HG02943 (cell line): ENCODE measurements around the gene EID3.

ENCODE experiments used
- ATAC-seq: cut with Tn5 transposase; IDR thresholded peaks from one replicate; pipeline ENCODE4 v1.9.1; 2021; ENCODE audit warnings: mild to moderate bottlenecking, low read depth, moderate library complexity; ENCODE audit not compliant: unreplicated experiment

The EID3 gene

DNA sequence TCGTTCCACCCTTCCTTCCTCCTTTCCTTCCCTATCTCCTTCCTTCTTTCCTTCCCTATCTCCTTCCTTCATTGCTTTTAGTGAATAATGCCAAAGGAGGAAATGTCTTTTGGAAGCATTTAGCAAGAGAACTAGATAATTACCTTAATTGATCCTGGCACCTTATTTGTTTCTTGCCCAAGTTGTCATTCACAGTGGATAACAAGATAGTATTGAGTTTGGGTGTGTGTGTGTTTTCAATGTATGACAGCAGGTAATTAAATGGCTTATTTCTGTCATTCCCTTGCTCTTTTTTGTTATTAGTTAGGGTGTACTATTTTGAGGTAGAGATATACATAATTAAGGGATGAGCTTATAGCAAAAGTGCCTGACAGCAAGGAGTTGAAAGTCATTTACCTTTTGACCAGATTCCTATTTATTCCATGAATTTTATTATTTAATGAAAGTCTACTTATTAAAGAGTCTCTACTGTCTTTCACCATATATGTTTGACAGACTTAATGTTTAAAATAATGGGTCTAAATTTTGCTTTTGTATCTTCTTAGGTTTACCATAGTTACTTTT, 30.2 kb downstream of the EID3 start:
- ATAC-seq, result no peak

DNA sequence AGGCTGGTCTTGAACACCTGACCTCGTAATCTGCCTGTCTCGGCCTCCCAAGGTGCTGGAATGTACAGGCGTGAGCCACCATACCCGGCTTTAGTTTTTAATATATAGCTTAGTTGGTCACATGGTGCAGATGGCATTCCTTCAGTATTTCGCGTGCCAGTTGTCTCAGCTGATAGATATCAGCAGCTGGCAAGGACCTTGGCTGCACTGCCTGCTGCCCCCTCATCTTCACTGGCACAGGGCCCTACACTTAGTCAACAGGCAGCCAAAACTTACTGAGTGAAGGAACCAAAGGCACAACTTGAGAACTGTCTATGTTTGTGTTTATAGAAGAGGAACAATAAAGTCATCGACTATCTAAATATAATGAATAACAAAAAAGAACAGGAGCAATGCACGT, 31.0 kb downstream of the EID3 start:
- no peak for ATAC-seq

DNA sequence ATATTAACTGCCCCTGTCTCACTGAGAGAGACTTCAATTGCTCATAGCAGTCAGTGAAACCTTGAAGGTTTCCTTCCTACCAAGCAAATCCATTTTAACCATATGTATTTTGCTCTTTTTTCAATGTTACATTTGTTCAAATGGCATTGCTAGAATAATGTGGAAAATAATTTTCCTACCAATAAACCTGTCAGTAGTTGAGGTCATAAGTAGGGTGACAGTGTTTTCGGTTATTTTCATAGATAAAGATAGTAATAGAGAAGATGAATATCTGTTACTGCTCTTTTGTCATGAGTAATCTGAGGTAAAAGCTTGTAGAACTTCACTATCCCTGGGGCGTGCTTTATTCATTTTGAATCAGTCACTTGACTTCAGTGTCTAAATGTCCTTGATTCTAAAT, 32.6 kb downstream of the EID3 start:
- ATAC-seq, result no peak

DNA sequence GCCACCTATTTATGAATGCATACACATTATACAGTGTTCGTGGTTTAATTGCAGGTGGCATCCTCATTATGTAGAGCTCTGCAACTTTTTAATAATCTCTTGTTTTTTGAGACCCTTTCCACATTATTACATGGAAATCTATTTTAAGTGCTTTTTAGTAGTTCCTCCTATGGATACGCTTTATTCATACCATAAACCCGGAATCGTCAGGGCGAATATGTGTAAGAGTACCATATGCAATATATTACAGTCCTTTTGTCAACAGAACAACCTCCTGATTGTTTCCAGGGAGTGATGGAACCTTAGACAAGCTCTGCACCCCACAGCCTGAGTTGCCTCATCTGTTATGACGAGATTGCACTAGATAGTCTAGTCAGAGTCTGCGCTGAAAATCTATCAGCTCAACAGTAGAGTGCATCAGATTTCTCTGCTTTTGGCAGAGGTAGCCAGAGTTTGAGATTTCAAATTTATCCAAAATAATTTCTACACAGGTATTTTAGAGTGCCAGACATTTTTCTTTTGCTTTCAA, 33.6 kb downstream of the EID3 start:
- ATAC-seq, result no peak

DNA sequence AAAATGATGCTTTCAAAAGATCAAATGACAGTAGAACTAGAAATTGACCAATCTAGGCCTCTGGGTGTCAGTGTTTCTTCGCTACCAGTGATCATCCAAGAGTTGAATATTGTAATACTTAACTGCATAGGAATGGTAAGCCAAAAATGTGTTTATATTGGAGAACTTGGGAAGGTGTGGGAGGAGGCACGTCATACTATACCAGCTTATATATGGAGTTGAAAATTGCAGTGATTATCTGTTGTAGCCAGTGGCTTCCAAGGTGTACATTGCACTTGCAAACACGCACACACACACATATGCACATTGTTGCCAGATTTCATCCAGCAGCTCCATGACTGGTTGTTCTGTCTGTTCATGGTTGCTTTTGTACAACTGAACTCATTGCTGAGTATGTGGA, 36.1 kb downstream of the EID3 start:
- ATAC-seq, result no peak

DNA sequence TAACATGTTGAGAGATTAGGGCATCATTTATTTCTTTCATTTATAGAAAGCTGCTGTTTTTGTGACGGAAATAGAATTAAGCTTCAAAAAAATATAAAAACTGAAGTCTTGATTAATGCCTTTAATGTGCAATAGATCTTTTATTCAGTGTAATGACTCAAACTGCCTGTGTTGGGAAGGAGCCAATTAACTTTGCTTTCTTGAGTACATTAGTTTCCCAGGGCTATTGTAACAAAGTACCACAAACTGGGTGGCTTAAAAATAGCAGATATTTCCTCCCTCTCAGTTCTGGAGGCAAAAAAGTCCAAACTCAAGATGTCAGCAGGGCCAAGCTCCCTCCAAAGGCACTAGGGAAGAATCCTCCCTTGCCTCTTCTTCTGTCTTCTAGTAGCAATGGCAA, 36.6 kb downstream of the EID3 start:
- no peak for ATAC-seq

DNA sequence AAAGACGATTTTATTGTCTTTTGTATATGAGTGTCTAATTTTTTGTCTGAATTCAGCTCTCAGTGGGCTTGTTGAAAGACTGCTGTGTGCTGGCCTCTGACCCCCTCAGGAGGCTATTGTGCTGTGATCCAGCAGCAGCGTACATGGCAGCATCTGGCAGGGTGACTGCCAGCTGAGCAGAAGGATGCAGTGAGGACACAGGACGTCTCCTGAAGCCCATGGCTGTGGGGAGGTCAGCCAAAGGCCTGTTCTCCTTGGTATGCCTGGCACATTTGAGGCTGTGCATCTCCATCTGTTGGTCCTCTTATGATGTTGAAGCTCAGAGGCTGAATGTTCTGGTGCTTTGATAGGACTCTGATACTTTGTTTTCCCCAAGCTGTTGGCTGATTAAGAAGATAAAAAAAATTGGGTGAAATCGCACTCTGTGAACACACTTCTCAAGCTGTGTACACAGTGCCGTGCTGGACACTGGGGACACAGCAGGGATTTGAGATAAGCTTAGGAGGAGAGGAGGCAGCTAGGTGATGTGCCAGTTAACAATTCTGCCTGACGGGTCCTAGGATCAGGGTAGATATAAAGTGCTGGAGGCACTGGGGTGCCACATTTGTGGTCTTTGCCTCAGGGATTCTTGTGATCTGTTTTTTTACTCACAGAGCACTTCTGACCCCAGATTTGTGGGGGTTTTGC, 37.5 kb downstream of the EID3 start:
- ATAC-seq, result no peak

DNA sequence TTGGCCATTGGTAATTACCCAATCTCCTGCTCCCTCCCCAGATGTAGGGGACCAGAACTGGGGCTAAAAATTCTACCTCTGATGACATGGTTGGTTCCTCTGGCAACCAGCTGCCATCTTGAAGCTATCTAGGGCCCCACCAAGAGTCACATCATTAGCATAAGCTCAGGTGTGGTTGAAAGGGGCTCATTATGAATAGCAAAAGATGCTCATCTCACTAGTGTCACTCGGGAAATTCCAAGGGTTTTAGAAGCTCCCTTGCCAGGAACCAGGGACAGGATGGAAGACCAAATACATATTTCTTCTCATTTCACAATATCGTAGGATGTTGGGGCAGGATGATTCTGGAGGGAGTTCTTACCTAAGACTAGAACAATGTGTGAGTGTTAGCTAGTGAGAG, 38.6 kb downstream of the EID3 start:
- ATAC-seq, result no peak

DNA sequence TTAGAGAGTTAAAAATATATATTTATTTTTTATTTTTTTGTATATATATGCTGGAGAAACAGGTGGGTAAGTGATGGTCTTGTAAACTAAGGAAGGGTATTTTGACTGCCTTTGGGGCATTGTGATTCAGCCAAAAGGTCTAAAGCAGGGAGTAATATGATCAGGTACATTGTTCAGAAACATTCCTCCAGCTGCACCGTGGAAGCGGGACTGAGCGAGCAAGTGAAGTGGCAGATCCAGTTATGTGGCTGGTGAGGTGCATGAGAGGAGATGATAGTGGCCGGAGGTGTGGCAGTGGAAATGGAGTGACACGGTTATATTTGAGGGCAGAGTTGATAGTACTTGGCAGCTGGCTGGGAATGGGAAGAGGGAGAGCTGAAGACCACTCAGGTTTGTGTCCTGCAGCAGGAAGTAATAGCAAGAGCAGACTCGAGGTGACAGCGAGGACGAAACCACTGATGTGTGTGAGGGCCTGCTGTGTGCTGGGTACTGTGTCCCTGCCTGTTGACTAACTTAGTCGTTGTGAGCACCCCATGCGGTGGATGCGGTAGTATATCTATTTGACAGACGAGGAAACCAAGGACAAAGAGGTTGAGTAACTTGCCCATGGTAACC, 39.2 kb downstream of the EID3 start:
- ATAC-seq, result no peak

DNA sequence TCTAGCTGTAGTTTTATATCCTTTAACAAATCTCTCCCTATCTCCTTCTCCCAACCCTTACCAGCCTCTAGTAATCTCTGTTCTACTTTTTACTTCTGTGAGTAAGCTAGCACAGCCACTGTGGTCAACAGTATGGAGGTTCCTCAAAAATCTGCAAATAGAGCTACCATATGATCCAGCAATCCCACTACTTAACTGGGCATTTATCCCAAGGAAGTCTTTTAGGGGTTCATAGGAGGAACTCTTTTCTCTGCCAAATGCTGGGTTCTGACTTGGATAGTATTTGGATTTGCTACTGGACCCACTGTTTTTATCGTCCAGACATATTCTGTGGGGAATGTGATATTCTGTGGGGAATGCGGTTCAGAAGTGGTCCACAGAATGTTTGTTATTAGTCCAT, 41.1 kb downstream of the EID3 start:
- ATAC-seq, result no peak

DNA sequence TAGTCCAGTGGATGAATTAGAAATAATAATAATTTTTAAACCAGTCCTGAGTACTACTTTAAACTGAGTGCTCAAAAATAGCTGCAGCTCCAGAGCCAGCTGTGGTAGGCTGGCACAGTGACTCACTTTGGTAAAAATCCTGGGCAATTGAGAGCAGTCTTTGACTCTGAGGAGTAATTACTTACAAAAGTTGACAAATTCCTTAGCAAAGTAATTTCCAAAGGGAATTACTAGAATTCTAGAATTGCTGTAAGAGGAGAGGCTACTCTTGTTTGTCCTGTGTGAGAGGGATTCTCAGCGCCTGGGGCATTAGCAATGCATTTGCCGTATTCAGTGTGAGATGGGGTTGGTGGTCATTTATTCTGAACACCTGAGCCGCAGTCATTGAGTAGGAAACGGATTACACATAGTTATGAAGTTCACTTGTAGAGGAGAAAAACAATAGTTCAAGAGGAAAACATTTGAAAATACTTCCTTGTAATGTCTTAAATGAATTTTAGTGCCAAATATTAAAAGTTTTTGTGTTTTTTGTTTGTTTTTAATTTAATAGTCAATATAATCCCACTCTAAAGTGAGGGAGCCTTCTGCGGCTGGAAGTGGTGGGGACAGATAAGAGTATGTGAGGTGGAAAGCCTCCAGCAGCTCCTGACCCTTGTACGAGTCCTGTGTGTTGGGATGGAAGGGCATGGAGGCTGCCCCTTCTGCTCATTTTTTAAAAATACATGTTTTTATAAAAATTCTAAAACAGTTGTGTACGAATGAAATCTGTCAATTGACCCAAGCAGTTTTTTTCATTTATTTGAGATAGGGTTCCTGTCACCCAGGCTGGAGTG, 41.9 kb downstream of the EID3 start:
- ATAC-seq, result no peak

DNA sequence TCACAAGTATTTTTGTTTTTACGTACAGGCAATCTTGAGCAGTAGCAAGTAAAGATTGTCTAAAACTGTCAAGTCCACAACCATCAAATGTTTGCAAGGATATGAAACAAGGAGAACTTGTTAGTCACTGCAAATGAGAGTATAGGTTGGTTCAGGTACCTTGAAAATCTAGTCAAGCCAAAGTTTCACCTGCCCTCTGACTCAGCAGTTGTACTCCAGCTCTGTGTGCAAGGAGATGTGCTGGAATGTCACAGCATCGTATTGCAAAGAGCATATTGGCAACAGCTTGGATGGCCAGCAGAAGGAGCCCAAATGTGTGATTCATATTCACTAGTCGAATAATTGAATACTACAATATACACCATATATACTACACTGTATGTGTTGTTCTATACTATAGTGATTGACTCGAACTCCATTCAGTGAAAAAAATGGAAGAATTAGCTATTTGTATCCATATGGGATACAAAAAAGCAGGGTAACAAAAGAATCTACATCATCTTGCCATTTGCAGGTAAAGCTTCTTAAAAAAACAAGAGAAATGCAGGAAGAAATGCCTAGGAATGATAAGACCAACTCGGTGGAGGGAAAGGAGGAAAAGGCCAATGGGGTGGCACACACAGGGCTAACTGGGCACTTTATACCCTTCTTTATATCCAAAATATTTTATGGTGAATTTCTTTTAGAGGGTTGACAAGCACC, 44.0 kb downstream of the EID3 start:
- no peak for ATAC-seq

DNA sequence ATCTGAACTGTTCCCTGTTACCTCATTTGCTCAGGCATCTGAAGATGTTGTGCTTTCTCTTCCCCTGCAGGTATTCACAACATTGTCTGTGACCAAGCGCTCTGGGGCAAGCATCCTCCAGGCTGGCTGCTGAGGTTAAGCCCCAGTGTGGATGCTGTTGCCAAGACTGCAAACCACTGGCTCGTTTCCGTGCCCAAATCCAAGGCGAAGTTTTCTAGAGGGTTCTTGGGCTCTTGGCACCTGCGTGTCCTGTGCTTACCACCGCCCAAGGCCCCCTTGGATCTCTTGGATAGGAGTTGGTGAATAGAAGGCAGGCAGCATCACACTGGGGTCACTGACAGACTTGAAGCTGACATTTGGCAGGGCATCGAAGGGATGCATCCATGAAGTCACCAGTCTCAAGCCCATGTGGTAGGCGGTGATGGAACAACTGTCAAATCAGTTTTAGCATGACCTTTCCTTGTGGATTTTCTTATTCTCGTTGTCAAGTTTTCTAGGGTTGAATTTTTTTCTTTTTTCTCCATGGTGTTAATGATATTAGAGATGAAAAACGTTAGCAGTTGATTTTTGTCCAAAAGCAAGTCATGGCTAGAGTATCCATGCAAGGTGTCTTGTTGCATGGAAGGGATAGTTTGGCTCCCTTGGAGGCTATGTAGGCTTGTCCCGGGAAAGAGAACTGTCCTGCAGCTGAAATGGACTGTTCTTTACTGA, 44.9 kb downstream of the EID3 start:
- ATAC-seq, result no peak

DNA sequence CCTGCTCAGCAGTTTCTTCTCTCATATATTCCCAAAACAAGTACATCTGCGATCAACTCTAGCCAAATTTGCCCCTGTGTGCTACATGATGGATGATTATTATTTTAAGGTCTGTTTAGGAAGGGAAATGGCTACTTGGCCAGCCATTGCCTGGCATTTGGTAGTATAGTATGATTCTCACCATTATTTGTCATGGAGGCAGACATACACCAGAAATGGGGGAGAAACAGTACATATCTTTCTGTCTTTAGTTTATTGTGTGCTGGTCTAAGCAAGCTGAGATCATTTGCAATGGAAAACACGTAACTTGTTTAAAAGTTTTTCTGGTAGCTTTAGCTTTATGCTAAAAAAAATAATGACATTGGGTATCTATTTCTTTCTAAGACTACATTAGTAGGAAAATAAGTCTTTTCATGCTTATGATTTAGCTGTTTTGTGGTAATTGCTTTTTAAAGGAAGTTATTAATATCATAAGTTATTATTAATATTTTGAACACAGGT, 45.5 kb downstream of the EID3 start:
- no peak for ATAC-seq

DNA sequence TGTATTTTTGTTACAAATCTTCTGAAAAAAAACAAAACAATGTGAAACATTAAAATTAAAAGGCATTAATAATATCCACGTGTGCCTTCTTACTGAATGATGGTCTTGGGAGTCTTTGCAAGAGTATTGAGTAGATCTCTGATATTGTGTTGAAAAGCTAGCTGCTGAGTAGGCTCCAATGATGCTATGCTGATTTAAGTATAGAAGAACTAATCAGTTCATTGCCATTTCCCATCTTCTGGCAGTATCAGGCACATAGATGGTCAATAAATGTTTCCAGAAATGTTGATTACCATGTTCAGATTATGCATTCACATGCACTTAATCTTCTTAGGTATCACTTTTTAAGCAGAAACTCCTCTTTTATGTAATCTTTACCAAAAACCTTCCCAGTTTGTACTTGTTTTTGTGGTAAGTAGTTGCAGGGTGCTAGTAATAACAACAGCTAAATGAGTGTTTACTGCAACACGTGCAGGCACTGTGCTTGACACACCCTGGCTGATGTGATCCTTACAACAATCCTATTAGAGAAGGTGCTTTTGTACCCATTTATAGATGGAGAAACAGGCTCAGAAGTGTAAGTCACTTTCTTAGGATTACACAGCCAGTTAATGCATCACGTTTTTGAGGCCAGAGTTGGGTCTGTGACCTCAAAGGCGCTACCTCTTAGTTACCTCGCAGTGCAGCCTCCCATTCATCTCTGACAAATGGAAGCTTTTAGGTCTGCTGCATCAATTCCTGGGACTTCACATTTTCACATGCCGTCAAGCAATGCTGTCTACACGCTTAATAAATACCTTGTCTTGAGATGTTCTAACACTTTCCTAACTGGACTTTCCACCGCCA, 46.9 kb downstream of the EID3 start:
- ATAC-seq, result no peak

DNA sequence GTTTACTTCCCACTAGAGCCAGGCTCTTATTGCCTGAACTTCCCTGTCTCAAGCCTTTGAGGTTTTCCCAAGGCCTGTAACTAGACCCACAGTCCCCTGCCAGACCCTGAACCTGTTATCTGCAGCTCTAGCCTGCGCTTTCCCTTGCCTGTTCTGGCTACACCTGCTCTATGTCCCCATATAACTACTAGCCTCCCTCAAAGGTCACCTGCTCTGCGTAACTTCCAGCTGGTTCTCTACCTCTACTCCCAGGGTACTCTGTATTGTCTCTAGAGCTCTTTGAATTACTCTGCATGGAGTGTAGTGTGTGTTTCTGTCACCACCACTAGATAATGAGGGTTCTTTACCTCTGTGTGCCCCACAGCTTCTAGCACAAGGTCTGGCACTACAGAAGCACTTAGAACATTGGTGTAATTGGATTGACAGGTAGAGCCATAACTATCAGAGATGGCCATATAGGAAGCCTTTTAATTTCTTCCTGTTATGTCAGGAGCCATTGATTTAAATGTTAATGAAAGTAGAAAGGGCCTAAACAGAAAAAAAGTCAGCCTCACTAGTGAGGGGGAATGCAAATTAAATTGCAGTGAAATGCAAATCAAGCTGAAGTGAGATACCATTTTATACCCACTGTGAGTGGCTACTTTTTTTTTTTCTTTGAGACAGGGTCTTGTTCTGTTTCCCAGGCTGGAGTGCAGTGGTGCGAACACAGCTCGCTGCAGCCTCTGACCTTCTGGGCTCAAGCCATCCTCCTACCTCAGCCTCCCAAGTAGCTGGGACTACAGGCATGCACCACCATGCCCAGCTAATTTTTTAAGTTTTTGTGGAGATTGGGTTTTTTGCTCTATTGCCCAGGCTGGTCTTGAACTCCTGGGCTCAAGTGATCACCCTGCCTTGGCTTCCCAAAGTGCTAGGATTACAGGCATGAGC, 47.8 kb downstream of the EID3 start:
- ATAC-seq, result no peak

DNA sequence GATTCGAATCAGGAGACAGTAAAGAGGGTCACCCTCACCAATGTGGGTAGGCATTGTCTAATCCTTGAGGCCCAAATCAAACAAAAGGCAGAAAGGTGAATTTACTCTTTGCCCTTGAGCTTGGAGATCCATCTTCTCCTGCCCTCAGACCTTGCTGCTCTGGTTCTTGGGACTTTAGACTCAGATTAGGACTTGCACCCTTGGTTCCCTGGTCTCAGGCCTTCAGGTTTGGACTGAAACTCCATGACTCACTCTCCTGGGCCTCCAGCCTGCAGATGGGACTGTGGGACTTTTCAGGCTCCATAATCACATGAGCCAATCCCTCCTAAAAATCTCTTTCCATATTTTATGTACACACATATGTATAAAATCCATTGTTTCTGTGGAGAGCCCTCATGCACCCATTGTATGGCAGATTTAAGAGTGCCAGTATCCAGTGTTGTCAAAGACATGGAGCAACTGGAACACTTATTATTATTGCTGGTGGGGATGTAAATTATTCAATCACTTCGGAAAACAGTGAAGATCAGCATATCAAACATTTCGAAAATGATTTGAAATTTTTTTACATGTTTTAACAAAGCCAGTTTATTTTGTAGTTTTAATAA, 48.7 kb downstream of the EID3 start:
- ATAC-seq, result no peak
